IPS-18c (cell line): ENCODE data around the gene APBA1.

Experiments used
- H3K4me3 ChIP-seq: 2 replicates; pipeline ENCODE4 v1.7.0; 2013; ENCODE audit warnings: low read depth, mild to moderate bottlenecking, low read length, moderate library complexity; ENCODE audit not compliant: insufficient read depth
- H3K9me3 ChIP-seq: one replicate; pipeline ENCODE4 v1.6.1; 2013; ENCODE audit warnings: mild to moderate bottlenecking, low read length, moderate library complexity; ENCODE audit not compliant: control insufficient read depth, insufficient read depth

Gene APBA1

GRCh38 chr9:69391946-69392345 is 280.2 kb downstream of the APBA1 start:
- no peak overlapping the region for H3K4me3 ChIP-seq
- H3K9me3 ChIP-seq = no peaks in the 10 kb centered on the region

GRCh38 chr9:69391487-69391886 is 280.7 kb downstream of the APBA1 start:
- H3K9me3 ChIP-seq = no peaks in the 10 kb centered on the region
- H3K4me3 ChIP-seq = no peak overlapping the region

GRCh38 chr9:69389437-69389995 is 282.7 kb downstream of the APBA1 start:
- H3K9me3 ChIP-seq = no peaks in the 10 kb centered on the region
- no peak overlapping the region for H3K4me3 ChIP-seq

- Histone ChIP-seq H3K4me3 (no peak overlapping the region), H3K9me3 (no peaks in the 10 kb centered on the region)
These were observed 283.6 kb downstream of the APBA1 start for GRCh38 chr9:69388596-69388995.

GRCh38 chr9:69386651-69387050 is 285.5 kb downstream of the APBA1 start:
- H3K9me3 ChIP-seq = no peaks in the 10 kb centered on the region
- no peak overlapping the region for H3K4me3 ChIP-seq

GRCh38 chr9:69385581-69386033 is 286.6 kb downstream of the APBA1 start:
- Histone ChIP-seq H3K9me3 (no peaks in the 10 kb centered on the region), H3K4me3 (no peak overlapping the region)

GRCh38 chr9:69382135-69382534 is 290.0 kb downstream of the APBA1 start:
- Histone ChIP-seq H3K9me3 (no peaks in the 10 kb centered on the region), H3K4me3 (no peak overlapping the region)

- Histone ChIP-seq H3K4me3 (no peak overlapping the region), H3K9me3 (no peaks in the 10 kb centered on the region)
These were observed 291.4 kb downstream of the APBA1 start for GRCh38 chr9:69380811-69381210.

GRCh38 chr9:69380301-69380700 is 291.9 kb downstream of the APBA1 start:
- Histone ChIP-seq H3K9me3 (no peaks in the 10 kb centered on the region), H3K4me3 (no peak overlapping the region)

GRCh38 chr9:69379270-69379982 is 292.7 kb downstream of the APBA1 start:
- no peaks in the 10 kb centered on the region for H3K9me3 ChIP-seq
- no peak overlapping the region for H3K4me3 ChIP-seq

GRCh38 chr9:69377981-69378380 is 294.2 kb downstream of the APBA1 start:
- no peaks in the 10 kb centered on the region for H3K9me3 ChIP-seq
- no peak overlapping the region for H3K4me3 ChIP-seq
